ENCODE results near the gene RGPD3.
"Not testable (repeated sequence)": the region's sequence is repeated elsewhere in the genome, so short reads cannot be mapped to it uniquely, and the experiment has no call there.

GRCh38 chr2:106492913-106493312, 24.7 kb upstream of the RGPD3 start:
- not testable (repeated sequence) for TF ChIP-seq EZH2 (IDR thresholded peaks at IDR 0.05; ENCODE audit: borderline replicate concordance, control insufficient read depth, low read depth, low read length); POLR2A (IDR thresholded peaks at IDR 0.05; ENCODE audit: low read depth, low read length); FOS (IDR thresholded peaks at IDR 0.05; ENCODE audit: borderline replicate concordance, extremely low read depth, insufficient read length); MTA2 (IDR thresholded peaks at IDR 0.05; ENCODE audit: low read depth)
